ENCODE data around the gene ARL6IP5. TPM values are rescaled to one million over a fixed set of nuclear protein-coding genes. Genes with fewer than 3 reads are reported as not detected.

The ARL6IP5 gene
- total and polyA plus RNA-seq, 10 donors, result 106 to 148 (median 125) TPM

DNA sequence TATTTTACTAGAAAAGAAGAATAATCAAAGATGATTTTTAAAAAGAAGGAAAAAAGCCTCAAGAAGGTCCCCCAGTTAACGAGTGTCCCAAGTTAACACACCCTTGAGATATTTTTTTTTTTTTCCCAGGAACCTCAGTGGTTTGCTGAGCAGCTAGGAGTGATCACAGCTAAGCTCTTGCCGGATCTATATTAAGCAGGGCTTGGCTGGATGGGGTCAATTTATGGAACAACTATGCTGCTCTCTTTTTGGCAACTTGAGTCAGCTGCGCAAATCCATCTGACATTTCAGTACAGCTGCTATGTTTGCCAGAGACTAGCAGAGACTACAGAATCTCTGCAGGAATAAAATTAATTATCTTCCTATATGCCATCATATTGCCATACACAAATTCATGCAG is 37.7 kb downstream of the ARL6IP5 start, which contains the start of gene LMOD3:
Gene LMOD3 (minus strand): TSS at position 193 of the 400 bp plus-strand sequence. CDS start 209 bp downstream, outside the sequence.
- H3K27ac ChIP-seq, result peak within 1 kb of the TSS in 1 of 8 donors; percentile 7
- no peak for TF ChIP-seq POLR2AphosphoS5 (IDR thresholded peaks at IDR 0.05)
- no peak for TF ChIP-seq CTCF (IDR thresholded peaks at IDR 0.05 in 8 of 11, conservative IDR thresholded peaks at IDR 0.05 in 3 of 11)
- no peak for TF ChIP-seq POLR2A (IDR thresholded peaks at IDR 0.05)
- H3K4me1 ChIP-seq, result peaks cover 0 to 18% (median 10%) of the 10 kb centered on the region in 6 donors
- H3K4me3 ChIP-seq, result no peak within 1 kb of the TSS
- intact Hi-C loops (cut with DNase I; ENCODE audit: low total_unique reads), result no loop called here
- no peaks in the 10 kb centered on the region for H3K36me3 ChIP-seq
- no peaks in the 10 kb centered on the region for H3K9me3 ChIP-seq
- 77 to 85% (median 80%) methylated on average over 3 of the region's 3 CpGs for WGBS, 5 donors
- no peaks in the 10 kb centered on the region for H3K27me3 ChIP-seq (replicated peaks in 1 of 7)
- no peak for DNase-seq

DNA sequence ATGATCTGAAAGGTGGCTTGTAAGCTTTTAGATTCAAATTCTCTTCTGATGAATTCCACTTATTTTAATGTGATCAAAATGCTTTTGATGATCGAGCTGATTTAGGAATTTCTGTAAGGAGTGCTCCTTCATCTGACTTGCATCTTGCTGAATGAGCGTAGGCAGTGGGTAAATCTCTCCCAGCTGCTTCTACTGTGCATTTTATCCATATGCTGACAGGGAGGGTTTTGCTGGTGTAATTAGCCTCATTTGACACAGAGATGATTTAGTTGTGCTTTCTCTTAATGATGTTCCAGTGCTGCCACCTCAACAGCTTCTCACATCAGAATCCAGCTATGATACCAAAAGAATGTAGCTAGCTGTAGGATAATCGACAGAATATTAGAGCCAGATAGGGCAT is 41.5 kb downstream of the ARL6IP5 start:
- H3K4me3 ChIP-seq, result no peak overlapping the region
- peaks cover 0 to 12% (median 6%) of the 10 kb centered on the region in 6 donors for H3K4me1 ChIP-seq
- intact Hi-C loops (cut with DNase I; ENCODE audit: low total_unique reads), result no loop called here
- 81 to 93% (median 90%) methylated on average over 3 of the region's 3 CpGs for WGBS, 5 donors
- no peak overlapping the region for H3K27ac ChIP-seq
- H3K36me3 ChIP-seq, result no peaks in the 10 kb centered on the region
- TF ChIP-seq CTCF (IDR thresholded peaks at IDR 0.05 in 8 of 11, conservative IDR thresholded peaks at IDR 0.05 in 3 of 11) (no peak), POLR2AphosphoS5 (IDR thresholded peaks at IDR 0.05) (no peak), POLR2A (IDR thresholded peaks at IDR 0.05) (no peak)
- DNase-seq, result no peak
- H3K27me3 ChIP-seq (replicated peaks in 1 of 7), result no peaks in the 10 kb centered on the region
- no peaks in the 10 kb centered on the region for H3K9me3 ChIP-seq

DNA sequence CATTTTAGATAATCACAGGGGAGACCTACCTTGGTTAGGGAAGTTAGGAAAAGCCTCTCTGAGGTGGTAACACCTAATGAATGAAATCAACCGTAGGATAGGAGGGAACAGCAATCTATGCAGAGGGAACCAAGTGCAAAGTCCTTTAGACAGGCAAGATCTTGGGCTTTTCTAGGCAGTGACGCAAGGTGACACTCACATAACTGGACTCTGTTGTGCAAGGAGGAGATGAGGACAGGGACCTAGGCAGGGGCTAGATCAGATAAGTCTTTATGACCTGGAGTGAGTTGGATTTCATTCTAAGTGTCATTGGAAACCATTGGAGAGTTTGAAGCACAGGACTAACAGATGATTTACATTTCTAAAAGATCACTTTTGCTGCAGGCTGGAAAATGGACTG is 42.3 kb downstream of the ARL6IP5 start:
- Histone ChIP-seq H3K27me3 (replicated peaks in 1 of 7) (no peaks in the 10 kb centered on the region), H3K4me3 (no peak overlapping the region), H3K4me1 (peaks cover 0 to 6% (median 1%) of the 10 kb centered on the region in 6 donors), H3K27ac (no peak overlapping the region), H3K36me3 (no peaks in the 10 kb centered on the region), H3K9me3 (no peaks in the 10 kb centered on the region)
- intact Hi-C loops (cut with DNase I; ENCODE audit: low total_unique reads), result no loop called here
- WGBS, 5 donors, result 56 to 95% (median 87%) methylated on average over 2 of the region's 2 CpGs
- no peak for DNase-seq
- TF ChIP-seq POLR2A (IDR thresholded peaks at IDR 0.05), result no peak
- no peak for TF ChIP-seq CTCF (IDR thresholded peaks at IDR 0.05 in 8 of 11, conservative IDR thresholded peaks at IDR 0.05 in 3 of 11)
- TF ChIP-seq POLR2AphosphoS5 (IDR thresholded peaks at IDR 0.05), result no peak

DNA sequence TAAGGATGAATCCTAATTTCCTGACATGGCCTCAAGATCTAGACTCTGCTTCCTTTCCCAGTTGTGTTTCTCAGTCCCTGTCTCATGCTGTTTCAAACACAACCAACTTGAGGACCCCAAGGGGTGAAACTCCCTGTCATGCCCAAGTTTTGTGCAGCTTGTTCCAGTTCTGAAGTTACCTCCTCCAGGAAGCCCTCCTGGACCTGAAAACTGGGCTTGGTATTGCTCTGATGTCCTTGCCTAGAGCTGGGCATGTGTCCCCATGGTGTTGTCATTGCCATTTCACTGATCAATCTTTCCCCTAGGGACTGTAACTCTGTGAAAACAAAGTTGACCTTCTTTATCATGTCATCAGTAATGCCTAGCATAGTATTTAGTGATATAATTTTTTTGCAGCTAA is 43.8 kb downstream of the ARL6IP5 start:
- H3K27ac ChIP-seq, result no peak overlapping the region
- no peaks in the 10 kb centered on the region for H3K4me1 ChIP-seq
- DNase-seq, result no peak
- H3K36me3 ChIP-seq, result no peaks in the 10 kb centered on the region
- H3K4me3 ChIP-seq, result no peak overlapping the region
- intact Hi-C loops (cut with DNase I; ENCODE audit: low total_unique reads), result no loop called here
- no peak for TF ChIP-seq CTCF (IDR thresholded peaks at IDR 0.05 in 8 of 11, conservative IDR thresholded peaks at IDR 0.05 in 3 of 11)
- no peak for TF ChIP-seq POLR2AphosphoS5 (IDR thresholded peaks at IDR 0.05)
- no peak for TF ChIP-seq POLR2A (IDR thresholded peaks at IDR 0.05)
- no peaks in the 10 kb centered on the region for H3K27me3 ChIP-seq (replicated peaks in 1 of 7)
- H3K9me3 ChIP-seq, result no peaks in the 10 kb centered on the region
